GM21717 (cell line): ENCODE results near the gene SPATA16.
"Not testable (repeated sequence)": the region's sequence is repeated elsewhere in the genome, so short reads cannot be mapped to it uniquely, and the experiment has no call there.

Source experiments
- ATAC-seq: cut with Tn5 transposase; IDR thresholded peaks from one replicate; pipeline ENCODE4 v1.9.1; 2021; ENCODE audit warnings: mild to moderate bottlenecking, moderate library complexity; ENCODE audit not compliant: unreplicated experiment

The SPATA16 gene

GRCh38 chr3:173140986-173141385 lies at the start of gene SPATA16:
SPATA16 (minus strand) TSS chr3:173141235; CDS start chr3:173117731, 23,504 bp downstream.
- no peak for ATAC-seq

- not testable (repeated sequence) for ATAC-seq
Observed at GRCh38 chr3:173183022-173183421, 42.0 kb upstream of the SPATA16 start.

- ATAC-seq = no peak
Observed at GRCh38 chr3:173173652-173174051, 32.6 kb upstream of the SPATA16 start.

- not testable (repeated sequence) for ATAC-seq
Observed at GRCh38 chr3:173159139-173159538, 18.1 kb upstream of the SPATA16 start.

- ATAC-seq = not testable (repeated sequence)
Observed at GRCh38 chr3:173156533-173156932, 15.5 kb upstream of the SPATA16 start.

- ATAC-seq = no peak
Observed at GRCh38 chr3:173153631-173154030, 12.6 kb upstream of the SPATA16 start.

- no peak for ATAC-seq
Observed at GRCh38 chr3:173139420-173139819, 1.6 kb downstream of the SPATA16 start.

- ATAC-seq = no peak
Observed at GRCh38 chr3:173138026-173138425, 3.0 kb downstream of the SPATA16 start.

- ATAC-seq = no peak
Observed at GRCh38 chr3:173135059-173135458, 6.0 kb downstream of the SPATA16 start.

GRCh38 chr3:173128633-173129032 lies 12.4 kb downstream of the SPATA16 start:
- no peak for ATAC-seq

- ATAC-seq = no peak
Observed at GRCh38 chr3:173111321-173111720, 29.7 kb downstream of the SPATA16 start.

GRCh38 chr3:173109143-173109542 lies 31.9 kb downstream of the SPATA16 start:
- ATAC-seq = no peak

- ATAC-seq = no peak
Observed at GRCh38 chr3:173103469-173103868, 37.6 kb downstream of the SPATA16 start.

- no peak for ATAC-seq
Observed at GRCh38 chr3:173098959-173099358, 42.1 kb downstream of the SPATA16 start.

- no peak for ATAC-seq
Observed at GRCh38 chr3:173096994-173097785, 43.8 kb downstream of the SPATA16 start.

GRCh38 chr3:173096140-173096539 lies 44.9 kb downstream of the SPATA16 start:
- no peak for ATAC-seq

- ATAC-seq = no peak
Observed at GRCh38 chr3:173092038-173092437, 49.0 kb downstream of the SPATA16 start.

- no peak for ATAC-seq
Observed at GRCh38 chr3:173090492-173090891, 50.5 kb downstream of the SPATA16 start.

GRCh38 chr3:173089283-173089682 lies 51.8 kb downstream of the SPATA16 start:
- ATAC-seq = no peak

- ATAC-seq = no peak
Observed at GRCh38 chr3:173078525-173078924, 62.5 kb downstream of the SPATA16 start.

GRCh38 chr3:173066044-173067004 lies 74.7 kb downstream of the SPATA16 start:
- no peak for ATAC-seq

GRCh38 chr3:173065543-173065981 lies 75.5 kb downstream of the SPATA16 start:
- peak; percentile 60 for ATAC-seq
